HG02870 (cell line): Measurements from ENCODE around the gene BCAP31.

Source experiments
- ATAC-seq: cut with Tn5 transposase; IDR thresholded peaks from one replicate; pipeline ENCODE4 v1.9.1; 2021; ENCODE audit warnings: mild to moderate bottlenecking, moderate library complexity; ENCODE audit not compliant: unreplicated experiment

BCAP31 gene

GRCh38 chrX:153662266-153662665, 61.9 kb downstream of the BCAP31 start:
- ATAC-seq, result no peak

GRCh38 chrX:153659268-153659667, 64.9 kb downstream of the BCAP31 start:
- ATAC-seq, result no peak

GRCh38 chrX:153657161-153657560, 67.0 kb downstream of the BCAP31 start:
- ATAC-seq, result no peak

GRCh38 chrX:153653556-153653955, 70.6 kb downstream of the BCAP31 start:
- no peak for ATAC-seq

GRCh38 chrX:153651540-153652079, 72.6 kb downstream of the BCAP31 start:
- no peak for ATAC-seq

- ATAC-seq, result no peak
Observed at GRCh38 chrX:153650959-153651358, 73.2 kb downstream of the BCAP31 start.
